IMR-90 (cell line): ENCODE results near the gene NDFIP2. TPM values are rescaled to one million over a fixed set of nuclear protein-coding genes. Genes with fewer than 3 reads are reported as not detected.

ENCODE experiments used
- ATAC-seq: fragments of 200-7000 bp; cut with Tn5 transposase; 2 replicates; pipeline ENCODE4 v1.9.1; 2020; ENCODE audit warnings: low read depth, mild to moderate bottlenecking, moderate library complexity
- BruUV-seq: library from RNA; stranded (reverse); fragments of 400-500 nt; replicated peaks from 2 replicates; lab custom pipeline; 2021; lab: Mats Ljungman, UMichigan
- CTCF ChIA-PET: fragments of 300-600 bp; formaldehyde crosslinking; extraction: SDS; loops from one replicate; lab custom pipeline; 2021; ENCODE audit warnings: antibody characterized with exemption; lab: Yijun Ruan, JAX
- POLR2A ChIA-PET: fragments of 300-600 bp; sonication (Branson Sonifier 250); formaldehyde crosslinking; loops from one replicate; lab custom pipeline; 2022; ENCODE audit warnings: antibody characterized with exemption; ENCODE audit not compliant: unreplicated experiment; lab: Charles Lee
- DNase-seq: peaks from one replicate; pipeline ENCODE4 v3.0.0; 2013
- H2AFZ ChIP-seq: replicated peaks from 2 replicates; pipeline ENCODE3; 2013; ENCODE audit warnings: low read length, mild to moderate bottlenecking; ENCODE audit not compliant: poor library complexity
- H2AK5ac ChIP-seq: 2 replicates; pipeline ENCODE4 v1.6.1; 2013; ENCODE audit warnings: low read depth, low read length, inconsistent platforms
- H2AK9ac ChIP-seq: replicated peaks from 2 replicates; pipeline ENCODE3; 2013; ENCODE audit warnings: mild to moderate bottlenecking, low read depth, low read length, moderate library complexity; ENCODE audit not compliant: poor library complexity
- H2BK120ac ChIP-seq: 2 replicates; pipeline ENCODE4 v1.6.1; 2013; ENCODE audit warnings: low read depth, low read length, inconsistent platforms
- H2BK15ac ChIP-seq: 3 replicates; pipeline ENCODE4 v1.6.1; 2013; ENCODE audit warnings: low read depth, low read length, inconsistent platforms
- H2BK20ac ChIP-seq: 2 replicates; pipeline ENCODE4 v1.6.1; 2013; ENCODE audit warnings: low read depth, mild to moderate bottlenecking, inconsistent platforms, low read length, moderate library complexity
- H2BK5ac ChIP-seq: 2 replicates; pipeline ENCODE4 v1.6.1; 2013; ENCODE audit warnings: mild to moderate bottlenecking, low read depth, low read length, inconsistent platforms; ENCODE audit not compliant: poor library complexity, severe bottlenecking
- H3K14ac ChIP-seq: replicated peaks from 2 replicates; pipeline ENCODE4 v1.6.1; 2013; ENCODE audit warnings: low read depth, low read length, inconsistent platforms
- H3K18ac ChIP-seq: 2 replicates; pipeline ENCODE4 v1.6.1; 2013; ENCODE audit warnings: low read depth, low read length, control low read depth
- H3K23ac ChIP-seq: 2 replicates; pipeline ENCODE4 v1.6.1; 2013; ENCODE audit warnings: low read depth, low read length, inconsistent platforms
- H3K27ac ChIP-seq: 2 replicates; pipeline ENCODE4 v1.5.1; 2013; ENCODE audit warnings: mild to moderate bottlenecking, control low read depth, low read length; ENCODE audit not compliant: insufficient read depth
- H3K27me3 ChIP-seq: 2 replicates; pipeline ENCODE4 v1.6.1; 2013; ENCODE audit warnings: low read length; ENCODE audit not compliant: control insufficient read depth, insufficient read depth
- H3K36me3 ChIP-seq: 2 replicates; pipeline ENCODE4 v1.6.1; 2013; ENCODE audit warnings: low read length, mixed read lengths; ENCODE audit not compliant: control insufficient read depth, insufficient read depth
- H3K4ac ChIP-seq: 2 replicates; pipeline ENCODE4 v1.6.1; 2013; ENCODE audit warnings: low read depth, low read length, inconsistent platforms
- H3K4me1 ChIP-seq: 2 replicates; pipeline ENCODE4 v1.6.1; 2013; ENCODE audit warnings: low read length, mixed read lengths; ENCODE audit not compliant: control insufficient read depth, insufficient read depth
- H3K4me2 ChIP-seq: 2 replicates; pipeline ENCODE4 v1.6.1; 2013; ENCODE audit warnings: low read depth, mild to moderate bottlenecking, control low read depth, low read length, moderate library complexity
- H3K4me3 ChIP-seq: 2 replicates; pipeline ENCODE4 v1.5.1; 2013; ENCODE audit warnings: low read depth, mild to moderate bottlenecking, control low read depth, low read length, moderate library complexity; ENCODE audit not compliant: insufficient read depth
- H3K56ac ChIP-seq: 2 replicates; pipeline ENCODE4 v1.6.1; 2013; ENCODE audit warnings: low read length, inconsistent platforms; ENCODE audit not compliant: insufficient read depth; ENCODE audit errors: extremely low read depth
- H3K79me1 ChIP-seq, 2 experiments: 2 replicates each; pipeline ENCODE4 v1.6.1; 2013; ENCODE audit warnings: low read length in 2 of 2, inconsistent platforms in 1 of 2, low read depth in 1 of 2
- H3K9ac ChIP-seq: 2 replicates; pipeline ENCODE4 v1.6.1; 2013; ENCODE audit warnings: low read depth, low read length, control low read depth
- H3K9me1 ChIP-seq: 2 replicates; pipeline ENCODE4 v1.6.1; 2013; ENCODE audit warnings: low read length, inconsistent platforms; ENCODE audit not compliant: insufficient read depth
- H3K9me3 ChIP-seq: 2 replicates; pipeline ENCODE4 v1.6.1; 2013; ENCODE audit warnings: low read length; ENCODE audit not compliant: control insufficient read depth, insufficient read depth
- H4K20me1 ChIP-seq: 2 replicates; pipeline ENCODE4 v1.6.1; 2013; ENCODE audit warnings: low read length, inconsistent platforms; ENCODE audit not compliant: insufficient read depth
- H4K5ac ChIP-seq: 2 replicates; pipeline ENCODE4 v1.6.1; 2013; ENCODE audit warnings: mild to moderate bottlenecking, low read depth, low read length, control low read depth
- H4K8ac ChIP-seq, 2 experiments: 2 replicates each; pipeline ENCODE4 v1.6.1; 2013; ENCODE audit warnings: low read depth in 2 of 2, low read length in 2 of 2, control low read depth in 1 of 2, inconsistent platforms in 1 of 2
- H4K91ac ChIP-seq: 2 replicates; pipeline ENCODE4 v1.6.1; 2013; ENCODE audit warnings: low read depth, low read length, inconsistent platforms; ENCODE audit not compliant: insufficient read depth
- CEBPB ChIP-seq: IDR thresholded peaks from 2 replicates; pipeline ENCODE4 v1.6.1; 2012; ENCODE audit warnings: low read depth, low read length, improper control_type of control experiment
- MAFK ChIP-seq: IDR thresholded peaks from 2 replicates; pipeline ENCODE4 v1.6.1; 2012; ENCODE audit warnings: low read depth, low read length, improper control_type of control experiment
- WGBS, 2 experiments: methylation state at CpG; one replicate each; pipeline versions ENCODE4 v1.1.5 to v1.1.7; 2013; ENCODE audit warnings: missing lambda C conversion rate in 2 of 2; ENCODE audit not compliant: insufficient read length in 1 of 2; ENCODE audit errors: extremely low coverage in 2 of 2; 5-methylcytosine and 5-hydroxymethylcytosine counted together
- dilution Hi-C: fragments of 300-500 bp; cut with HindIII; formaldehyde crosslinking; loops from one replicate; pipeline ENCODE4 v1.14.3; 2018; ENCODE audit warnings: low sequenced_read_pairs; ENCODE audit not compliant: unreplicated experiment
- in situ Hi-C: fragments of 300-500 bp; cut with MboI; formaldehyde crosslinking; loops from 3 replicates; pipeline ENCODE4 v1.14.3; 2019; ENCODE audit warnings: low sequenced_read_pairs, inconsistent platforms, mixed read lengths
- intact Hi-C: fragments of 100-400 bp; cut with micrococcal nuclease; formaldehyde crosslinking; loops from 2 replicates; pipeline ENCODE4 v1.10.0; 2022
- polyA plus RNA-seq, 3 experiments: library from polyadenylated mRNA; depleted of rRNA; stranded (reverse); fragments of >200 nt; gene quantifications; 2 replicates each; pipeline ENCODE4 v1.2.3, GENCODE V29; 2012; ENCODE audit warnings: low replicate concordance in 1 of 3
- total RNA-seq: library from RNA; depleted of rRNA; stranded (reverse); fragments of >200 nt; gene quantifications from 2 replicates; pipeline ENCODE4 v1.2.3, GENCODE V29; 2012

The NDFIP2 gene
- total and polyA plus RNA-seq, 2 of the 4 experiments (the other 2 are of a cell fraction) = 23.8 to 25.8 TPM

GRCh38 chr13:79492918-79493594, 12.1 kb downstream of the NDFIP2 start:
- ATAC-seq = no peak
- Histone ChIP-seq H3K27ac (no peak overlapping the region), H4K20me1 (peaks cover 13% of the 10 kb centered on the region; the same call in 1 of the 2 replicates), H2AK9ac (no peak overlapping the region), H3K4me3 (no peak overlapping the region), H3K9me1 (peaks cover 13% of the 10 kb centered on the region), H2BK120ac (no peak overlapping the region), H2AK5ac (no peak overlapping the region), H3K23ac (no peak overlapping the region), H3K14ac (no peak overlapping the region), H2BK20ac (no peak overlapping the region), H3K4me2 (no peak overlapping the region), H4K8ac (no peak overlapping the region), H4K5ac (no peak overlapping the region), H2AFZ (no peak overlapping the region), H4K91ac (no peak overlapping the region), H3K27me3 (no peaks in the 10 kb centered on the region), H3K9me3 (no peaks in the 10 kb centered on the region), H2BK15ac (no peak overlapping the region), H3K18ac (no peak overlapping the region), H3K79me1 (peaks cover 25 to 53% of the 10 kb centered on the region in 2 experiments), H3K36me3 (no peaks in the 10 kb centered on the region), H3K4ac (no peak overlapping the region), H3K9ac (no peak overlapping the region), H3K56ac (no peak overlapping the region), H2BK5ac (no peak overlapping the region), H3K4me1 (peaks cover 6% of the 10 kb centered on the region; the same call in 1 of the 2 replicates)
- no CpG with 5 or more reads among the region's 2 CpGs for WGBS, 2 experiments
- DNase-seq = no peak
- intact Hi-C loops (no loop called here), dilution Hi-C loops (no loop called here), in situ Hi-C loops (no loop called here)
- no peak for TF ChIP-seq CEBPB
- TF ChIP-seq MAFK = peak; percentile 24; the same call in 1 of the 2 replicates
- ChIA-PET CTCF (no interaction called here), POLR2A (no interaction called here)
- BruUV-seq = no TSS peak
